Measurements from ENCODE around the gene G3BP2.

G3BP2 gene

GRCh38 chr4:75637176-75637575 lies 36.0 kb downstream of the G3BP2 start:
- DNase-seq: no peak

- no peak for DNase-seq
These were observed 38.3 kb downstream of the G3BP2 start for GRCh38 chr4:75634951-75635350.

GRCh38 chr4:75634281-75634680 lies 38.9 kb downstream of the G3BP2 start:
- no peak for DNase-seq

- DNase-seq: no peak
These were observed 39.4 kb downstream of the G3BP2 start for GRCh38 chr4:75633846-75634245.

- DNase-seq: no peak
These were observed 42.3 kb downstream of the G3BP2 start for GRCh38 chr4:75630937-75631329.

- DNase-seq: peak; percentile 97
These were observed 42.9 kb downstream of the G3BP2 start, which contains the start of gene CDKL2 for GRCh38 chr4:75630174-75630936. TSS of gene CDKL2 (minus strand) at chr4:75630528. CDS start at chr4:75625988, 4,540 bp downstream.

GRCh38 chr4:75629239-75629638 lies 44.0 kb downstream of the G3BP2 start:
- no peak for DNase-seq

- DNase-seq: no peak
These were observed 50.2 kb downstream of the G3BP2 start for GRCh38 chr4:75623026-75623425.

- DNase-seq: no peak
These were observed 51.5 kb downstream of the G3BP2 start for GRCh38 chr4:75621715-75622114.

- DNase-seq: no peak
These were observed 60.9 kb downstream of the G3BP2 start for GRCh38 chr4:75612306-75612705.

- DNase-seq: no peak
These were observed 67.3 kb downstream of the G3BP2 start for GRCh38 chr4:75605928-75606327.

- DNase-seq: no peak
These were observed 73.6 kb downstream of the G3BP2 start for GRCh38 chr4:75599647-75600046.

GRCh38 chr4:75598390-75598789 lies 74.8 kb downstream of the G3BP2 start:
- DNase-seq: no peak

GRCh38 chr4:75596061-75596460 lies 77.2 kb downstream of the G3BP2 start:
- no peak for DNase-seq

GRCh38 chr4:75593393-75593792 lies 79.8 kb downstream of the G3BP2 start:
- DNase-seq: no peak
